ENCODE measurements around the gene VWA1. TPM values are rescaled to one million over a fixed set of nuclear protein-coding genes. Genes with fewer than 3 reads are reported as not detected.

VWA1 gene
- total and polyA plus RNA-seq, 2 experiments from 2014 or later = 7.2 to 31.5 TPM

DNA sequence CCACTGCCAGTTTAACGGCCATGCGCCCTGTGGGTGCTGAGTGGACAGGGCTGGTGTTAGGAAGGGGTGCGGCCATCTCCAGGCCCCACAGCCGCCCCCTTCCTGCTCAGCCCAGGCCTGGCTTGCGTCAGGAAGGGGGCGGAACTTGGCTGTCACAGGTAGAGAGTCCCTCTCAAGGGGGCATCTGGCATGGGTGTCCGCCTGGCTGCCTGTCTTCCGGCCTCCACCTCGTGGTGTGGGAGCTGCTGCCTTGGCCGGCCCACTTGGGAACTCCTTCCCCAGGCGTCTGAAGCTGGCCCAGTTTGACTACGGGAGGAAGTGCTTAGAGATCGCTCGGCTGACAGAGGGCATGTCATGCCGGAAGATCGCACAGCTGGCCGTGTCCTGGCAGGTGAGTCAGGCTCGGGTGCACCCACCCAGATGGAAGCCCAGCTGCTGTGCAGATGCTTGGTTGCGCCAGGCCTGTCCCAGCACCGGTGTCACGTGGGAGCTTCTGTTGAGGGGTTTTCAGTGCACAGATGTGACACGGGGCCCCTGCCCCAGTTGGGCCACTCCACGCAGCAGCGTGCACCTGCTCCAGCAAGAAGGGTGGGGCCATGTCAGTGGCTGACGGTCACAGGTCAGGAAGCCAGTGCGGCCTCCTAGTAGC is 27.0 kb downstream of the VWA1 start:
- Histone ChIP-seq H3K4me2 (no peak overlapping the region), H3F3A (replicated peaks; ENCODE audit: low read depth) (no peaks in the 10 kb centered on the region), H2AFZ (no peak overlapping the region), H3K36me3 (ENCODE audit: insufficient read depth) (no peaks in the 10 kb centered on the region), H3K79me2 (replicated peaks; ENCODE audit: insufficient read depth) (no peaks in the 10 kb centered on the region), H3K4me1 (ENCODE audit: insufficient read depth) (no peaks in the 10 kb centered on the region), H3K27me3 (ENCODE audit: insufficient read depth) (no peaks in the 10 kb centered on the region), H3K4me3 (no peak overlapping the region), H3K27ac (ENCODE audit: low read depth) (no peak overlapping the region), H4K20me1 (replicated peaks; ENCODE audit: insufficient read depth) (no peaks in the 10 kb centered on the region), H3K9me2 (ENCODE audit: insufficient read depth) (no peaks in the 10 kb centered on the region)
- no peak overlapping the region for H3K27ac Mint-ChIP-seq
- TF ChIP-seq, protein P1, sequence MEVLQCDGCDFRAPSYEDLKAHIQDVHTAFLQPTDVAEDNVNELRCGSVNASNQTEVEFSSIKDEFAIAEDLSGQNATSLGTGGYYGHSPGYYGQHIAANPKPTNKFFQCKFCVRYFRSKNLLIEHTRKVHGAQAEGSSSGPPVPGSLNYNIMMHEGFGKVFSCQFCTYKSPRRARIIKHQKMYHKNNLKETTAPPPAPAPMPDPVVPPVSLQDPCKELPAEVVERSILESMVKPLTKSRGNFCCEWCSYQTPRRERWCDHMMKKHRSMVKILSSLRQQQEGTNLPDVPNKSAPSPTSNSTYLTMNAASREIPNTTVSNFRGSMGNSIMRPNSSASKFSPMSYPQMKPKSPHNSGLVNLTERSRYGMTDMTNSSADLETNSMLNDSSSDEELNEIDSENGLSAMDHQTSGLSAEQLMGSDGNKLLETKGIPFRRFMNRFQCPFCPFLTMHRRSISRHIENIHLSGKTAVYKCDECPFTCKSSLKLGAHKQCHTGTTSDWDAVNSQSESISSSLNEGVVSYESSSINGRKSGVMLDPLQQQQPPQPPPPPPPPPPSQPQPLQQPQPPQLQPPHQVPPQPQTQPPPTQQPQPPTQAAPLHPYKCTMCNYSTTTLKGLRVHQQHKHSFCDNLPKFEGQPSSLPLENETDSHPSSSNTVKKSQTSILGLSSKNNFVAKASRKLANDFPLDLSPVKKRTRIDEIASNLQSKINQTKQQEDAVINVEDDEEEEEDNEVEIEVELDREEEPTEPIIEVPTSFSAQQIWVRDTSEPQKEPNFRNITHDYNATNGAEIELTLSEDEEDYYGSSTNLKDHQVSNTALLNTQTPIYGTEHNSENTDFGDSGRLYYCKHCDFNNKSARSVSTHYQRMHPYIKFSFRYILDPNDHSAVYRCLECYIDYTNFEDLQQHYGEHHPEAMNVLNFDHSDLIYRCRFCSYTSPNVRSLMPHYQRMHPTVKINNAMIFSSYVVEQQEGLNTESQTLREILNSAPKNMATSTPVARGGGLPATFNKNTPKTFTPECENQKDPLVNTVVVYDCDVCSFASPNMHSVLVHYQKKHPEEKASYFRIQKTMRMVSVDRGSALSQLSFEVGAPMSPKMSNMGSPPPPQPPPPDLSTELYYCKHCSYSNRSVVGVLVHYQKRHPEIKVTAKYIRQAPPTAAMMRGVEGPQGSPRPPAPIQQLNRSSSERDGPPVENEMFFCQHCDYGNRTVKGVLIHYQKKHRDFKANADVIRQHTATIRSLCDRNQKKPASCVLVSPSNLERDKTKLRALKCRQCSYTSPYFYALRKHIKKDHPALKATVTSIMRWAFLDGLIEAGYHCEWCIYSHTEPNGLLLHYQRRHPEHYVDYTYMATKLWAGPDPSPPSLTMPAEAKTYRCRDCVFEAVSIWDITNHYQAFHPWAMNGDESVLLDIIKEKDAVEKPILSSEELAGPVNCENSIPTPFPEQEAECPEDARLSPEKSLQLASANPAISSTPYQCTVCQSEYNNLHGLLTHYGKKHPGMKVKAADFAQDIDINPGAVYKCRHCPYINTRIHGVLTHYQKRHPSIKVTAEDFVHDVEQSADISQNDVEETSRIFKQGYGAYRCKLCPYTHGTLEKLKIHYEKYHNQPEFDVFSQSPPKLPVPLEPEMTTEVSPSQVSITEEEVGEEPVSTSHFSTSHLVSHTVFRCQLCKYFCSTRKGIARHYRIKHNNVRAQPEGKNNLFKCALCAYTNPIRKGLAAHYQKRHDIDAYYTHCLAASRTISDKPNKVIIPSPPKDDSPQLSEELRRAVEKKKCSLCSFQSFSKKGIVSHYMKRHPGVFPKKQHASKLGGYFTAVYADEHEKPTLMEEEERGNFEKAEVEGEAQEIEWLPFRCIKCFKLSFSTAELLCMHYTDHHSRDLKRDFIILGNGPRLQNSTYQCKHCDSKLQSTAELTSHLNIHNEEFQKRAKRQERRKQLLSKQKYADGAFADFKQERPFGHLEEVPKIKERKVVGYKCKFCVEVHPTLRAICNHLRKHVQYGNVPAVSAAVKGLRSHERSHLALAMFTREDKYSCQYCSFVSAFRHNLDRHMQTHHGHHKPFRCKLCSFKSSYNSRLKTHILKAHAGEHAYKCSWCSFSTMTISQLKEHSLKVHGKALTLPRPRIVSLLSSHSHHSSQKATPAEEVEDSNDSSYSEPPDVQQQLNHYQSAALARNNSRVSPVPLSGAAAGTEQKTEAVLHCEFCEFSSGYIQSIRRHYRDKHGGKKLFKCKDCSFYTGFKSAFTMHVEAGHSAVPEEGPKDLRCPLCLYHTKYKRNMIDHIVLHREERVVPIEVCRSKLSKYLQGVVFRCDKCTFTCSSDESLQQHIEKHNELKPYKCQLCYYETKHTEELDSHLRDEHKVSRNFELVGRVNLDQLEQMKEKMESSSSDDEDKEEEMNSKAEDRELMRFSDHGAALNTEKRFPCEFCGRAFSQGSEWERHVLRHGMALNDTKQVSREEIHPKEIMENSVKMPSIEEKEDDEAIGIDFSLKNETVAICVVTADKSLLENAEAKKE (CRISPR knock-in tag; IDR thresholded peaks at IDR 0.05) = no peak
- H3K27me3 Mint-ChIP-seq (ENCODE audit: insufficient read depth, low read depth, poor library complexity) = peaks cover 3% of the 10 kb centered on the region
- no peak overlapping the region for H3K4me3 Mint-ChIP-seq
- peak; percentile 73 for ATAC-seq
- no peaks in the 10 kb centered on the region for H3K4me1 Mint-ChIP-seq
- no peak for DNase-seq (ENCODE audit: low spot score)
- H3K9me3 Mint-ChIP-seq = no peaks in the 10 kb centered on the region
- no peaks in the 10 kb centered on the region for H3K36me3 Mint-ChIP-seq (ENCODE audit: low read depth)

GRCh38 chr1:1463312-1463711 is 27.8 kb downstream of the VWA1 start:
- Mint-ChIP-seq H3K27me3 (ENCODE audit: insufficient read depth, low read depth, poor library complexity) (peaks cover 3% of the 10 kb centered on the region), H3K4me1 (no peaks in the 10 kb centered on the region), H3K9me3 (no peaks in the 10 kb centered on the region), H3K36me3 (ENCODE audit: low read depth) (no peaks in the 10 kb centered on the region), H3K4me3 (no peak overlapping the region), H3K27ac (no peak overlapping the region)
- Histone ChIP-seq H3K36me3 (ENCODE audit: insufficient read depth) (no peaks in the 10 kb centered on the region), H3K9me2 (ENCODE audit: insufficient read depth) (no peaks in the 10 kb centered on the region), H3K27ac (ENCODE audit: low read depth) (no peak overlapping the region), H3K4me3 (no peak overlapping the region), H3F3A (replicated peaks; ENCODE audit: low read depth) (no peaks in the 10 kb centered on the region), H4K20me1 (replicated peaks; ENCODE audit: insufficient read depth) (no peaks in the 10 kb centered on the region), H3K4me1 (ENCODE audit: insufficient read depth) (no peaks in the 10 kb centered on the region), H3K27me3 (ENCODE audit: insufficient read depth) (no peaks in the 10 kb centered on the region), H2AFZ (no peak overlapping the region), H3K79me2 (replicated peaks; ENCODE audit: insufficient read depth) (no peaks in the 10 kb centered on the region), H3K4me2 (no peak overlapping the region)
- ATAC-seq (no peak), DNase-seq (ENCODE audit: low spot score) (no peak)
- TF ChIP-seq EZH2phosphoT487 (IDR thresholded peaks at IDR 0.05; ENCODE audit: unreplicated experiment) (no peak), JUNB (IDR thresholded peaks at IDR 0.05; ENCODE audit: unreplicated experiment) (no peak), ETS1 (IDR thresholded peaks at IDR 0.05) (no peak)
- TF ChIP-seq, protein P1 (CRISPR knock-in tag; IDR thresholded peaks at IDR 0.05) = no peak
